DMS153 treated with DMSO at 0.1 percent for 48 hours (cell line): Measurements from ENCODE around the gene LINC00305.

Experiments
- DNase-seq: peaks from one replicate; lab custom pipeline; 2025; ENCODE audit not compliant: unreplicated experiment; lab: John Stamatoyannopoulos, UW

Gene LINC00305

DNA sequence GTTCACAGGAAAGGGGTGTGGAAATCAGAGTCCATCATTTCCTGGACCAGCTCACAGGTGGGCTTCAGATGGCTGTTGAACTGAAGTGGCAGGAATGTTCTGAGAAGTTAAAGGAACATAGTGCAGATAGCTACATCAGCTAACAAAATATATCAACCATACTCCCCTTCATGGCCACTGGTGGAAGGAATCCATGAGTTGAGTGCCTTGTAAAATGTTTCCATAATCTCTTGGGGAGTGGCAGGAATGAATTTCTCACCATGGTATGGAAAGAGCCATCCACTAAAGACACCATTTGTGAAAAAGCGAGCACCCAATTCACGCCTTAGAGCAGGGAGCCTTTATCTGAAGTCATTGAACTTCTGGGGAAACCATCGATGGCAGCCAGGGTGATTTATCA lies at the start of gene LINC00305:
Gene LINC00305 (minus strand): TSS at position 101 of the 400 bp plus-strand sequence.
- no peak for DNase-seq

DNA sequence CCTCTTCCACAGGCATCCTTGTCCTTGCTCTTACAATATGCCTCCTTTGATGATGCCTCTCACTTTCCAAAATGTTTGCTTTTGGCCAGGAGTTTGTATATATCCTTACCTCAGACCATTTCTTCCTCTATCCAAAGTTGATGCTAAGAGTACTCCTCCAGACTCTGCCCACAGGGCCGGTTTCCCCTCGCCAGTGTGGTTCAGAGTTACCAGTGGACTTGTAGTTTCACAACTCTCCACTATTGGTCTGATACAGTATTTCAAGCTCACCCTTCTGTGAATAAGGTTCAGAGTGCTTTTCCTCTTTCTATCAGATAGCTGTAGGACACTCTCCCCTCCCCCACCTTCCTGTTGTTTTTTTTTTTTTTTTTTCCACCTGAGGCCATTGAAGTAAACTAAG lies 42.2 kb upstream of the LINC00305 start:
- no peak for DNase-seq

DNA sequence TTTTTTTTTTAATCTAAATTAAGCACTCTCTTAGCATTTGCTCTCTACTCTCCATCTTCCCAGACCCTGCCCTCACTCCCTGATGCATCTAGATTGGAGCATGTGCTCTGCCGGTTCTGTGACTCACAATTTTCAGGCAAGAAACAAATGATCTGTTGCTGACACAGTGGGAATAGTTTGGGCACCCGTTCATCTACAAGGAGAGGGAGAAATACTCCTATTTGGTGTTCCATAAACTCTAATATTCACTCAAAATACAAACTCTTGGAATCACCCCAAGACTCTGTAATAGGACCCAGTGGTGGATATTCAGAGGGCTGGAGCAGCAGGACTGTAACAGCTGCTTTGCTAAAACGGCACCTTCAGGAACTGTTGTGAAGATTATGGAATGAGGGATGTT lies 37.1 kb upstream of the LINC00305 start:
- no peak for DNase-seq

DNA sequence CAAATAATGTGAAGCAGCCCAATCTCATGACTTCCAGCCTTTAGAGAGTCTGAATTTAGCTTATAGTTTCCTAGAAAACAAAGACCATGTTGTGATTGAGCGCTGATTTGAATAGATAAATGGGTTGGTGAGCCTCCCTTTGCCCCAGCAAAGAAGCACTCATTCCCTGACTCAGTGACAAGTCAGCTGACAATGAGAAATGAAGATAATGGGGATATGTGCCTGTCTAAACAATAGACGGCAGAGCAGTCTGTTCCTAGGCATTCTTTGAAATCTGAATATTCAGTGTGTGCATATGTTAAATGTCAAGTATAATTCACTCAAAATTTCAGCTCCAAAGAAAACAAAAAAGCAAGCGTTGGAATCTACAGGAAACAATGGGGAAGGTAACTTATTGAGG lies 34.8 kb upstream of the LINC00305 start:
- DNase-seq = no peak

DNA sequence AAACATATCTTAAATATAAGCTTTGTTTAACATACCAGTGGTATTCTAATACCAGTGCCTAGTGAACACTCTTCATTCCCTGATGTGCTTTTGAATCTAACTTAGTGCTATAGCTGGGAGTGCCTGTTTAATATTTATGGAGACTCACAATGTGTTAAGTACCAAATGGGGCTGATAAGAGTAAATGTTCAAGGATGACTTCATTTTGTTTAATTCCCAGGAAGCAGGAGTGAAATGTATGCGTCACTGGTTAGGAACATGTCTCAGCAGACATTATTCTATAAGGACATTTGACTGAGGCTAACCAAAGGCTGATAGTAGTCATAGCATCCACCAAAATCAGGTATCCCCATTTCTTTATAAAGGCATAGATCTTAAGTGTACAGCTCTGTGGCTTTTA lies 31.7 kb upstream of the LINC00305 start:
- DNase-seq = no peak

DNA sequence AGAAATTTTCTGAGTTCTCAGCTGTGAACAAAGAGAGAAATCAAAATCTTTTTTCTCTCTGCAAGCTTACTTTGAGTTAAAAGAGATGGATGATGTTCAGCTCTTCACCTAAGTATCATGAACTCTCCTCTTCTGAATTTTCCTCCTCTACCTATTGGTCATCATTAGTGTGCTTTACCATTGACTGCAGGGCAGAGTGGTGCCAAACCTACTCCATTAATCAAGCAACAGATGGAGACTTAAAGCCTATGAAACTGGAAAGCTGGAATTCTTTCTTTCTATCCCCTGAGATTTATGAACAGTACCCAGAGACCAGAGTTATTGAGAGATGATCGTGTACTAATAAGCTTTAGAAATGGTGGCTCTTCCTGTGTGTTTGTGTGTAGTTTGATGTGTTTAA lies 31.3 kb upstream of the LINC00305 start:
- DNase-seq = no peak

DNA sequence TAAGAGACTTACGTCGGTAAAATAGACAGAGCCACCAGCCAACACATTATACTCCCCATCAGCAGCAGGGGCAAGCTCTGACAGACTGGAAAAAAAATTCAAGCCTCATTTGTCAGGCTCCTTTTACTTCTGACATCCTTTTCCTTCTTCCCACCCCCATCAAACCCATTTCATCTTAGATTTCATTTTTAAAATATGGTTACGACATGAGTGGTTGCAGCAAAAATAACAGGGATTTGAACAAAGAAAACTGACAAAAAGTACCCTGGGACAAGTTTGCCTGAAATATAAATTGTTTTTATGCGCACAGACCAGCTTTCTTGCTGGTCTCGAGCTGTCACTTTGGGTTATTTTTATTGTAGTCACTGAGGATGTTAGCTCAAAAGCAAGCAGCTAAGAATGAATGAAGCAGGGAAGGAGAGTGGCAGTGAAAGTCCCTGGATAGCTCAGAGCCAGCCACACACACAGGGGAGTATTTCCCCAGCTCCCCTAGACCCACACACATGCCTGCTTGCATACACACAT lies 30.7 kb upstream of the LINC00305 start:
- DNase-seq = no peak

DNA sequence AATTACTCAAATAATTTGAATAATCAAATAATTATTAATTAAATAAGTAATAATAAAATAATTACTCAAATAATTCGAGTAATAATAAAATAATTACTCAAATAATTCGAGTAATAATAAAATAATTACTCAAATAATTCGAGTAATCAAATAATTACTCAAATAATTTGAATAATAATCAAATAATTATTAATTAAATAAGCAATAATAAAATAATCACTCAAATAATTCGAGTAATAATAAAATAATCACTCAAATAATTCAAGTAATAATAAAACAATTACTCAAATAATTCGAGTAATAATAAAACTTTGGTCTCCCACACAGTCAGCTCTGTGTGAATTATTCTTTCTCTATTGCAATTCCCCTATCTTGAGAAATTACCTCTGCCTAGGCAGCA lies 30.0 kb upstream of the LINC00305 start:
- DNase-seq = no peak

DNA sequence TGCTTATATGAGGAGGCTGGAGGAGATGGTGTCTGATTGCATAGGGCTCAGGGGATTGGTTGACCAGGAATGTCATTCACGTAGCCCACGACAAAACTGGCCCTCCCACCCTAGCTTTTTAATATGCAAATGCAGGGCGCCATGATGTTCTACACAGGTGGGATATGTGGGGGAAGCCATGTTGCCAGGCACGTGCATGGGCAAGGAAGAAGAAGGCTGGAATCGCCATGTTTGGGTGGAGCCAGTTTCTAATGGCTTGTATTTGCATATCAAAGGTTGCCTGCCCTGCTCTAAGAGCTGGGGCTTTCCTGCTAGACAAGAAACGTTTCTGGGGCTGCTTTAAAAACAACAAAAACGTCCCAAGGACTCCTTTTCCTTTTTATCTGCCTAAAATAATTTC lies 26.5 kb upstream of the LINC00305 start:
- DNase-seq = no peak

DNA sequence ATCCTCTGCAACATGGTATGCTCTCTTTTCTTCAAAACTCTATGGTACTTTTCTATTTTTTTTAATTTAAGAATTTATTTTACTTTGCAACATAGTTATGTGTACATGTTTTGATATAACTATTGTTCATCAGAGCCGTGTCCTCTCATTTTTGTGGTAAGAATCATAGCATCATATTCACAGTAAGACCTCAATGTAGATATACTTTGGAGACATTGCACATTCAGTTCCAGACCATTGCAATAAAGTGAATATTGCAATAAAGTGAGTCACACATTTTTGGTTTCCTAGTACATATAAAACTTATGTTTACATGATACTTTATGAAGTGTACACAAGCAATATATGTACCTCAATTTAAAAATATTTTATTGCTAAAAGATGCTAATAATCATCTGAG lies 22.7 kb upstream of the LINC00305 start:
- no peak for DNase-seq

DNA sequence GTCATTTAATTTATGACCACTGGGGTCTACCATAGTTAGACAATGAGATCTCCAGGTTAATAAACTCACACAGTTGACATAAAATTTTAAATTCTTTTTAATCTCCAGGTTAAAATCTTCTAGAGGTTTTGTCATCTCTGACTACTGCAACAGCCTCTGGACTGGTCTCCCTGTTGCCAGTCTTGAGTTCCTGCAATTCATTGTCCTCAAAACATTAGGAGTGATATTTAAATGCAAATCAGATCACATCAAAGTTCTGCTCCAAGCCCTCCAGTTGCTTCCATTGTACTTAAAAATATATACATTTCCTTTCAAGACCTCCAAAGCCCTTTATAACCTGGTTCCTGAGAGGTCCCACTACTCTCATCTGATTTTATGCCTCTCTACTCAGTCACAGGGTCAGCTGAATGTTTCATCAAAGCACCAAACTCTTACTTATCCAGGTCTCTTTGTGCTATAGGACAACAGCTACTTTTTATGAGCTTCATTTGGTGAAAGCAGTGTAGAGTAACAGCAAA lies 18.6 kb upstream of the LINC00305 start:
- no peak for DNase-seq

DNA sequence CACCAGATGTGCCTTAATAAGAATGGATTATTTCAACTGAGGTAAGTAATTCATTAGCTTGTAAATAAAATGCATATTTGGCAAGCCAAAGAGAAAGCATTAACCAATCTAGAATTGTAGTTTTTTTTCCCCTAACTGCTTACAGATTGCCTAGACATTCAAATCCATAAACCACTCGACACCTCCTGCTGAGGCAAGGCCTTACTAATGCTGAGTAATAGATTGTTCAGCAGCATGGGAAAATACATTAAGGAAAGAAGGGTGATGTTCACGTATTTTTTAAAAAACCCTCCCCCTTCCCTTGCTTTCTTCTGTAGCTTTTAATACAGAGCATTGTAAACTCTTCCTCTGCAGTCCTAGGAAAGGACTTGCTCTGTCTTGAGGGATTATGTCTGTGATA lies 17.0 kb upstream of the LINC00305 start:
- no peak for DNase-seq

DNA sequence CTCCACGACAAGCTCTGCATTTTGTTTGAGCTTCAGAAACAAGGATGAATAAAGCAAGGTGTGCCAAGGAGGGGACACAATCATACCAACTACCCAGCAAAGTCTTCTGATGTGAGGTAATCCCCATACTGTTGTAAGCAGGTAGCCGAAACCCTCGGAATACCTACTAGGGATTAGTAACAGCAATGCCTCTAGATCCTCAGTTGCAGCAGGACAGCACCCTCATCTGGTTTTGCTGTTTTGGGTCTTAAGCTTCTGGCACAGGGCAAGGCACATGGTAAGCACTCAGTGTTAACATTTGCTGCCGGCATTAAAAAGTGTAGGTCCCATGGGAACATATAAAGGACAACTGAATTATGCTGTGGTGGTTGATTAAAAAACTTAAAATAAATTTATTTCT lies 16.0 kb upstream of the LINC00305 start:
- DNase-seq = no peak

DNA sequence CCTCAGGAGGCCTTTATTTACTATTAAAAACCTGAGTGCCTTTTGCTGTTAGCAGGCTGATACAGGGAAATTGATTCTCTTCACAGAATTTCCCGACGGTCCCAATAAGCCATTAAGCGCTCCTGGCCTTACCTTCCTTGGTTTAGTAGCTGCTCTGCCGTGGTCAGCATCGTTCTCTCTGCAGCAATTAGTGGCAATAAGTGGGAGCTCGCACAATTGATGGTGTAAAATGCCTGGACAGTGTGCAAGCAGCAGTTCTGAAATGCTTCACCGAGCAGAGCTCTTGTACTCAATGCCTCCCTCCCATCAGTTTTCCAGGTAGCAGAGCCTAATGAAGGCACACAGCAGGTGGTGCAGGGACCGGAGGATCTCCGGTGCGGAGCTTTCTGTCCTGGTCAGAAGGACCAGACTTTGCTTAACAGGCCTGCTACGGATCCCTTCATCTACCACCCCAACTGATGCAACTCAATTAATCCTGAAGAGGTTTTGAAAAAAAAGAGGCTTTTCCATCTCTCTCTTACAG lies 1.1 kb upstream of the LINC00305 start:
- DNase-seq = no peak

DNA sequence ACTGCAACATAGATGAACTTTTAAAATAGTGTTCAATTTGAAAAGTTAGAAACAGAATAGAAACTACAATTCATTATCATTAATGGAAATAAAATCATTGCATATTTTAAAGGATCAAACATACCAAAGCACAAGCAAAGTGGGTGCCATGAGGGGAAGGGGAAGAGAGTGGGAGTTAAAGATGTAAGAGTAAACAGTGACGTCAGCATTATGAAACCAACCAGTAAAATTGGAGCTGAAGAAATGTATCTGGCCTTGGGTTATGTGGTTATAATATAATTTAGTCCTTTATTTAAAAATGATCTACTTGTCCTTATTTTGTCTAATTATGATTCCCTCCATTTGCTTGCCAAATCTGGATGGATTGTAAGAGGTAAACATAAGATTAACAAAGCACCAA lies 6.0 kb downstream of the LINC00305 start:
- DNase-seq = no peak

DNA sequence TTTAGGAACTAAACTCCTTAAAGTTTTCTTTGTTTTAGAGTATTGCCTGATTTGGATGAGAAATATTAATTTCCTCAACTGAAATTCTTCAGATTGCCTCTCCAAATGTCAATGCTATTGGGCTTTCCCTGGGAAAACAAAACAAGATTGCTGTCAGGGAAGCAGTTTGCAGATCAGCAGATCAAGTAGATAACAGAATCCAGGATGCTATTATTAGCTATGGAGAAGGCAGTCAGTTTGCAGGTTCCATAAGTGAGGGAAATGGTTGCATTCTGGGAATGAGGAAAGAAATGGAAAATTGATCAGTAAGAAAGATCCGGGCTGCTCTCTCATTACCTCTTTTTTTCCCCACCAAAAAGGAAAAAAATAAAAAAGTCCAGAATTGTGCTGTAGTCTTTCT lies 11.0 kb downstream of the LINC00305 start:
- no peak for DNase-seq

DNA sequence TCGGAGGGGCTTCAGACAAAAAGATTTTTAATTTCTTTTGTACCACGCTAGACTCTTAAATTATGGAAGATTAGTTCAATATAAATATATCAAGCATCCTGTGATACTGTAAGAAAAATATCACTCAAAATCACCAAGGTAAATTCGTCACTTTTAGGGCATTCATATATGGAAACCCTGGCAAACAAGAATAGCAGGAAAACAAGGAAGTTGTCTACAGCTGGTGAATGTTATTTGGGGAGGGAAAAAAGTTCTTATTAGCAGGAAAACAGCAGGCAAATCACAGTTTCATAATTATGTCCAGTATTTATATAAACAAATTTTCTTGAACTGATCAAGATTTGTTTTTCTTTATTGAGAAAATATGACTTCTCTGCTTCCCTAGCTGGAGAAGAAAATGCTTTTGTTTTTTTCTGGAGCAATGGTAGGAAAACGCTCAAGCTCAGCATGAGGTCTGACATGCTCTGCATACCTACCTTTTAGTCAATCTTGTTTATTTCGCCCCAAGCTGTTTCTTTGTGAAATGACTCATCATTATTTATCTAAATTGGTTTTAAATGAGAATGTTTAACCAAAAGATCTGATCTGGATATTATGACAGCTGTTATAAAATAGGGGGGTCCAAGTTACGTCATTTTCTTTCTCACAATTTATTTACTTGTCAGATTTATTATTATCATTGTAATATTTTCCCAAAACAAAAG lies 14.7 kb downstream of the LINC00305 start:
- DNase-seq = no peak

DNA sequence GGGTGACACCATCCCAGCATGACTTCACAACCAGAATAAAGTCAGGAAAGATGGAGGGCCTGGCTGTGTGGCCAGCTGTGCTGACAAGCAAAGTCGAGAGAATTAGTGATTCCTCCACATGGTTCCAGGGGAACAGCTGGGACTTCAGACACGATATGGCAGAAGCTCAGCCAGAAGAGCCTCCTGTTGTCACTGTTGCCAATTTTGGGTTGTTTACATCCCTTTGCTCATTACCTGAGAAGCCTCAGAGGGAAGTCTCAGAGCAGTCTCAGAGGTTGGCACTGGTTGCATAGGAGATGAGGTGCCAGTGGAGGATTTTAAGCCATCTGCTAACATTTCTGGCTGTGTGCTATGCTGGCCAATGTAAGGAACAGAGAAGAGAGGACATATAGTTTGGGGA lies 16.0 kb downstream of the LINC00305 start:
- no peak for DNase-seq

DNA sequence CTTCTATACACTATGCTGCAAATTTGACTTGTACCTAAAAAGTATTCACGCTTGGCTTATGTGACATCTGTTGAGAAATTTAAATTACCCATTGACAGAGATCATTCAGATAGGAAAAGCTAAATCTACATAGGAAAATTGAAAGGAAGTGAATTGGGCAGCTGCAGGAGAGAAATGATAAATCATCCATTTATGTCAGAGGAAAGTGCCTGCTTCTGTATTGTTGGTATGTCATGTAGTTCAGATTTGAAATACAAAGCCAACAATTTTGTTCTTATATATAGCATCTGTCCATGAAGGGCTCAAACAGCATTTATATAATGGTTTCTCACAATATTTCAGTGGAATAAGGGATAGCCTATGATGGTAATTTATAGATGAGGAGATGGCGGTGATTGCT lies 17.6 kb downstream of the LINC00305 start:
- no peak for DNase-seq

DNA sequence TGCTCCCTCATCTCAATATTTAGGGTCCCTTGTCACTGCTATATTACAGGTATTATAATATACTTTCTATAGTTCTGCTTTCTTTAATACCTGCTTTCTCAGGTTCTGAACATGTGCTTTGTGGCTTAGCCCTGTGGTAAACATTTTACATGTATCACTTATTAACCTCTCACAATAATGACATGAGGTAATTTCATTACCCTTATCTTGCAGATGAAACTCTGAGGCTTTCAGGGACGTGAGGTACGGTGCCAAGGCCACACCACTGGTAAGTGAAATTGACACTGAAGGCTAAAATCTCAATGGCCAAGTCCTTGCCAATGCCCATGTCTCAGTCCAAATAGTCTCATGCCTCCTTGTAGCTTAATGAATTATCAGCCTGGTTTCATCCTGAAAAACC lies 21.7 kb downstream of the LINC00305 start:
- DNase-seq = no peak

DNA sequence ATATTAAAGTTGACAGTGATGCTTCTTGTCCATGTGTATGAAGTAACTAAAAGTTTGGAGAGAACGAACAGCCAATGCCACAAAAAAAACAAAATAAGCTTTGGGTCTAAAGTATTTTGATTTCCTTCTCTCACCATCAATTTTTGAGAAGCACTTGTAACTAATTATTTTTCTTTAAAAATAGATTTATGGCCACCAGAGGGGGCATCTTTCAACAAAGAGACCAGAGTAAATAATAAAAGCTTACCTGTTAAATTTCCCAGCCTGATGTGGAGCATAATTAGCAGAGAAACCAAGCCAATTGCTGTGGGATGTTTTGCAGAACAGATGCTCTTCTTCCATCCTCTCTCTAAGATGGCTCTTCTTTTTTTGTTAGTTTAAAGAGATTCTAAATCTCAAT lies 29.0 kb downstream of the LINC00305 start:
- DNase-seq = peak; percentile 8

DNA sequence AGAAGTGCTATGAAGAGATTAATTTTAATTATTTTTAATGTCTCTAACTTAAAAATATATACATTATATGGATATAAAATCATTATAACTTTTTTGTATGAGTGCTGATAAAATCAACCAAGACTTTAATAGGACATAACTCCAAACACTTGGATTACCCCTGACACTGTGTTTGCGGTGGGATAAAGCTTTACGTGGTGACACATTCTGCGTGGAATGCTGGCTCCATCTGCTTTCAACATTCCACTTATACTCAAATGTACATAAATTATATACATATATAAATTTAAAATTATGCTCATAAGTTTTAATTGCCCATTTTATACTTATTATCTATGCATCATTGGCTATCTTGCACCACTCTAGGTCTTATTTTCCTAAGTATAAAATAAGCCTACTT lies 30.5 kb downstream of the LINC00305 start:
- no peak for DNase-seq
